Measurements from ENCODE around the gene SYNE2.
"Not testable (repeated sequence)": the region's sequence is repeated elsewhere in the genome, so short reads cannot be mapped to it uniquely, and the experiment has no call there.

SYNE2 gene

DNA sequence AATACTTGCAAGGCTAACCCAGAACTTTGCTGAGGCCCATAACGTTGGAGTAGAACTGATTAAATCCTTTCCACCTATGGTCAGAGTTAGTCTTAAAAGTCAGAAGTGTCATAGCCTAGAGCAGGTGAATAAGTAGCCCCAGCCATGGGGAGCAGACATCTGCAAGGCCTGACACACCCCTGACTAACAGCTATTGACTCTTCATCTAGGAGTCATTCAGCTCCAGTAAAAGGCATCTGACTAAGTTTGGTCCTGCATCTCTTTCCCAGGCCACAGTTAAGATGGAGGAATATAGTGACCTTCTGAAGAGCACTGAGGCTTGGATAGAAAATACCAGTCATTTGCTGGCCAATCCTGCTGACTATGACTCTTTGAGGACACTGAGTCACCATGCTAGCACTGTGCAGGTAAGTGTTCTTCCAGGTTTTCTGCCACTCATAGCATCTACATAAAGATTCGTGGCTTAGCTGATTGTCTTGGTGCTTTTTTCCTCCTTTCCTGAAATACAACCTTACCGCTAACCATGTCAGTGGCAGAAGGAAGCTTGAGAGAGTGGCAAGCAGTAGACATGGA lies 228.5 kb downstream of the SYNE2 start:
- DNase-seq: no peak

DNA sequence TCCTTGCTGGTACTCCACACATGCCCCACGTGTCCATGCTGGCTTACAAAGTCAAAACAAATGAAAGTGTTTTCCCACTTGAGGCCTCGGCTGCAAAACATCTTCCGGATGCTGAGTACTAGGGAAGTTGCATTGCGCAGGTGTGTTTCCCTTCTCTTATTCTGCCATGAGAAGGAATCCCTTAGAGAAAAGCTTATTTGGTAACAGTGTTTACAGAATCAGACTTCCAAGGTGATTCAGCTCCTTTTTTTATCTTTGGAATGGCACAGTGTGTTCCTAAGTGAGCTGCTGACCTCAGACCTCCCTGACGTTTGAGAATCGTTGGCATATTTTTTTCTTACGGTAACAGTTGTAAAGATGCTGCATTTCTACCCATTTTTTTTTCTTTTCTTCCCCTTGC lies 230.0 kb downstream of the SYNE2 start:
- DNase-seq: no peak

DNA sequence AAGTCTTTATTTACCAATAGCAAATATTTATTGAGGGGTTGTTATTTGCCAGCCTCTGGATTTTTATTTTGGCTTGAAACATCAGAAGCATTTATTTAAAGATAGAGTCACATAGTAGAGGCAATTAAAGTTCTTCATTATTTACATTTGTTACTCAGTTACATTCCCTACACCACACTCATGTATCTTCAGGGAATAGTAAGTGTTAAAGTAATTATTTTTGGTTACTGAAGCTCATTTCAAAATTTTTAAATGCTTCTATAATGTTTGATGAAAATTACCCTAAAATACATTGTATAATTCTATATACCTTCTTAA lies 235.8 kb downstream of the SYNE2 start:
- DNase-seq: no peak

DNA sequence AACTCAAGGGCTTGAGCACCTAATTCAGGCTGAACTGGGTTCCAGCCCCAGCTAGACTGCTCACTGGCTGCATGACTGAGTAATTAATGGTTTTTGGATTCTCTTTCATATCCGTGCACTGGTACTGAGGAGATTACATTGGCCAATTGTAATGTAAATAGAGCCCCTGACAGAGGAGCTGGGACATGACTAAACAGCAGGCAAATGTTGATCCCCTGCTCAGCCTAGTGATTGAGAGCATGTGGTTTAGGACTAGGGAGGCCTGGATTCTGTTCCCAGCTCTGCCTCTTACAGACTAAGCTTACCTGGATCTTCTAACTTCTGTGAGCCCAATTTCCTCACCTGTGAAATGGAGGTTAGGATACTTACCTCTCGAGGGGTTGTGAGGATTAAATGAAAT lies 237.1 kb downstream of the SYNE2 start:
- DNase-seq: no peak

DNA sequence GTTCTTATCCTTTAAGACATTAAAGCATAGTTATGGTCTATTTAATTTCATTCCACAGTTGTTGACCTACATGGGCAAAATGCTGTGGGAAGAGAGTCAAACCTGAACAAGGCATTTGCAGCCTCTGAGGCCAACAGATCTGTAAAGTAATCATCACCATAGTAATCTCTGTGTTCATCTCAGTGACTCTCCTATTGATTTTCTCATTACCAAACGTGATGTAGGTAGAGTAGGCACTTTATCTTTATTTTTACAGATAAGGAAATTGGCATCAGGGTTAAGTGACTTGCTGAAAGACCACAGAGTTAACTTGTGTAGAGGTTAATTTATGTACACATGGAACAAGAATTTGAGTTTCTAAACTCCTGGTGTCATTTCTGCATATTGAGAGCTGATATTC lies 238.4 kb downstream of the SYNE2 start:
- no peak for DNase-seq

DNA sequence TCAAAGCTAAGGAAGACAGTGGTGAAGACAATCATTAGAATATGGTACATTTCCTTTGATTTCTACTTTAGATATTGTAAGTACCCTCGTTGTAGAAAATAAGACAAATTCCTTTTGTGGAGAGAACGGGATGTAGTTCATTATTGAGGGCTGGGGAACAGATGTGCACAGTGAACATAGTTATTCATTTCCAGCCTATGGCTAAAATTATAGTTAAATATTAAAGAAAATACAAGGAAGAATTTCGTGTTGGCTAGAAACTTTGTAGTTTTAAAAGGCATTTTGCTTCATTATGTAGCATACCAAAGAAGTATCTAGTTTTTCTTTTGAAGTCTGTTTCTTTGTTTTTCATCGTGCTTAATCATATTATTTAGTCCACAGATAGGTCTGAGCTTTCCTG lies 239.5 kb downstream of the SYNE2 start:
- DNase-seq: no peak

DNA sequence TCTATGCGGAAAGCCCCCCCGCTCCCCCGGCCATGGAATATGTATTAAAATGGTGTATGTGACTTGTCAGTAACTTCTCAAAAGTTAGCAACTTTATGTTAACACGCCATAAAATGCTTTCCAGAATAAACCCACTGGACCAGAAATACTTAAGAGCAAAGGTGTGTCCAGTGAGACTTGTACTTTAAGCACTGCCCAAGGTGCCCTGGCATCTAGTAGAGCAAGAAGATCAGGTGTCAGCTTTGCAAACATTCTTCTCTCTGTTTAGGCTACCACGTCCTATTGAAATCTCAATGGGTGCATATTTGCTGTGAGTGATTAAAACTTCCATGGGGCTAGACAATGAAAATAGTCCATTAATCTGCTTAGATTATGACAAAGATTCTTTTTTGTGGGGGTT lies 240.1 kb downstream of the SYNE2 start:
- DNase-seq: no peak

DNA sequence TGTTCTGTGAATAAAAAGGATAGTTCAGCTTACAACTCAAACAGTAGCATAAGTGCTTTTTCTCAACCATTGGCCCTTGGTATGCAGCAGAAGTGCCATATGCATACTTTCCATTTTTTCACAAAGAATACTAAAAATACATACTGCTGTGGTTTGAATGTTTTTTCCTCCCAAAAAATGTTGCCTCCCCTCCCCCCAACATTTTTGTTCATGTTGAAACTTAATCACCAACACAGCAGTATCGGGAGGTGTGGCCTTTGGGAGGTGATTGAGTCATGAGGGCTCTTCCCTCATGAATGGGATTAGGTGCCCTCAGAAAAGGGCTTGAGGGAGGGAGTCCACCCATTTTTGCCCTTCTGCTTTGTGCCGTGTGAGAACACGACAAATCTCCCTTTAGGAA lies 242.8 kb downstream of the SYNE2 start:
- DNase-seq: peak; percentile 37

DNA sequence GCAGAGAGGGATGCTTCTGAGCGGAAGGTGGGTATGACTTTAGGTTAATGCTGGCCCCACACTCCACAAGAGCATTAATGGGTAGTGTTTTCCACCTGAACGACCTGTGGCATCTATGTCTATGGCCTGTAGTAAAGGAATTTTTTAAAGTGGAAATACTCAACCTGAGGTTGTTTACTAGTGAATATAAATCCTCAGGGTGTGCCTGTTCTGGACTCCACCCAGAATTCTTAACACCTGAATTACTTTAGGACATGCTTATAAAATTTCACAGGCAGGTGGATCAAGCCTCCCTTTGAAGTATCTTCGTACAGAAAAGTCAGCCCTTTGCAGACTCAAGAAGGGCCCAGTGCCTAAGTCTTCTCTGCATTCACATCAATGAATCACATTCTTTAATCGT lies 245.3 kb downstream of the SYNE2 start:
- DNase-seq: no peak

DNA sequence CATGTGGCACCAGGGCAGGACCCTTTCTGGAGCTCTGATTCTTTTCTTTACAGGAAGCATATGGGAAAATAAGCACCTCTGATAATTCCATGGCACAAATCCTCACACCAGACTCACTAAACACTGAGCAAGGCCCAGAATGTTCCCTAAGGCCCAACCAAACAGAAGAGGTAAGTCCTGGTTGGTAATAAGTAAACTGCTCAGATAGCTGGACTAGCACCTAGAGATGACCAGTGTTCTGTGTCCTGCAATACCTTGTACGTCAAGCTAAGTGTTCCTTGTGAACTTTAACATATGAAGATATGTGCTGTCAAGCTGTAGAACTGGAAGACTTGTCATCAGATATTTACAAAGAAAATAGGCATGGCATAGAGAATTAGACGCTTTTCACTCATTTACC lies 254.6 kb downstream of the SYNE2 start:
- no peak for DNase-seq

DNA sequence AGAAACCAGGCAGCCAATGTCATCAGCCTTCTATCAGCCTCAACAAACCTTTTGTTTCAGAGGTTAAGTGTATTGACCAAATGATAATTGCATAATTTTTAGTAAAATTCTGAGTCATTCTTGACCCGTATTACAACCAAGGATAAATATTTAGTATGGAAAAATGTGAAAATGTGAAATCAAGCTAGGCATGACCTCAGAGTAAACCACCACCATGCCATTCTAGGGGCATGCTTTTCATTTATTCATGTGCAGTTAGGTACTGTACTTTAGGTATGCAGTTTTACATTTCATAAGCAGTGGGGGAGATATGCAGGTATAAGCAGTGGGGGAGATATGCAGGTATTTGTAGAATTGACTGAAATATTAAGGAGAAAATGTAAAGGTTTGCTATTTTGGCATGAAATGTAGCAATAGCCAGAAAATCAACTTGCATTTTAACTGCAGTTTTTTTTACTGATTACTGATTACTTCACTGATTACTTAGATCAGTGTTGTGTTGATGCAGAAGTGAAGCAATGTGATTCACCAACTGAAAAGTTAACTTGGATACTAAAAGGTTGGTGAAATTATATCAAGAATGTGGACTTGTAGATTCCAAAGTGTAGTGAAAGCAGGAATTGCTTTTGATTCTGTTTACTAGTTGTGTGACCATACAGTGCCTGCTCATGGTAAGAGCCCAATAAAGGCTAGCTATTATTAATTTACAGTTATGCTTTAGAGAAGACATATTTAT lies 257.2 kb downstream of the SYNE2 start:
- no peak for DNase-seq

DNA sequence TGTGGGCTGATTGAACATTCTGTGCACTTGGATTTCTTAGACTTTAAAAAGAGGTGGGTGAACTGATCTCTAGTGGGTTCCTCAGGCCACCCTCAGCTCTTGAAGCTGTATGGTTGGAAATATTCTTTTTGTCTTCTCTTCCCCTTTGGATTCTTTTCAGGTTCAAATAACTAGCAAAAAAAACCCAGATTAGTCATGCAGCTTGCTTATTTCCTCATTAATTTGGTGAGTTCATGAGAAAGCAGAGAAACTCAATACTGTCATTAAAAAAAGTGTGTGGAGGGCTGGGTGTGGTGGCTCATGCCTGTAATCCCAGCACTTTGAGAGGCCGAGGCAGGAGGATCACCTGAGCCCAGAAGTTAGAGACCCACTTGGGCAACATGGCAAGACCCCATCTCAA lies 258.0 kb downstream of the SYNE2 start:
- no peak for DNase-seq

DNA sequence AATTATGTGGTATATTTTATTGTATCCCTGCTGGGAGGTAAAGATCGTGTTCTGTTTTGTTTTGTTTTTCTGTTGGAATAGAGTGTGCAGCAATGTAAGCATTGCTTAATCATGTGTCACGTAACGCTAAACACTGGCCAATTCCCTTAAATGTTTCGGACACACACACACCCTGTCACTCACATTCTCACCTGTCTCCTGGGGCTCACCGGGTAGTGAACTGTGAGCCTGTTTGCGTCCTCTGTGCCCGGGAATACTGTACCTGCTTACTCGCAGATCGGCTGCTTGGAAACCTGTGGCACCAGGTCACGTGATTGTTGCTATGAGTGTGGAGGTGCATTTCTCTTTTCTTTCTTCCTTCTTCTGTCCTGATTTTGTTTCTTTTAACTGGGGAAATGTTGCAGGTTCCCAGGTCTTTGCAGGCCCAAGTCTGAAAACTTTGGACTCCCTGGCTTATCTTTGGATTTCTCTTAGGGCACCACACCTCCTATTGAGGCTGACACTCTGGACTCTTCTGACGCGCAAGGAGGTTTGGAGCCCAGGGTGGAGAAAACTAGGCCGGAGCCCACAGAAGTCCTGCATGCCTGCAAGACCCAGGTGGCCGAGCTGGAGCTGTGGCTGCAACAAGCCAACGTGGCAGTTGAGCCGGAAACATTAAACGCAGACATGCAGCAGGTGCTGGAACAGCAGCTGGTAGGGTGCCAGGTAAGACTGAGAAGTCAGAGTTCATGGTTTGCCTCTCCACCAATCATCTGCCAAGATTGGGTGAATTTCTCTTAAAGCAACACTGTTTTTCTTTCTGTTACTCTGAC lies 260.3 kb downstream of the SYNE2 start:
- no peak for DNase-seq

DNA sequence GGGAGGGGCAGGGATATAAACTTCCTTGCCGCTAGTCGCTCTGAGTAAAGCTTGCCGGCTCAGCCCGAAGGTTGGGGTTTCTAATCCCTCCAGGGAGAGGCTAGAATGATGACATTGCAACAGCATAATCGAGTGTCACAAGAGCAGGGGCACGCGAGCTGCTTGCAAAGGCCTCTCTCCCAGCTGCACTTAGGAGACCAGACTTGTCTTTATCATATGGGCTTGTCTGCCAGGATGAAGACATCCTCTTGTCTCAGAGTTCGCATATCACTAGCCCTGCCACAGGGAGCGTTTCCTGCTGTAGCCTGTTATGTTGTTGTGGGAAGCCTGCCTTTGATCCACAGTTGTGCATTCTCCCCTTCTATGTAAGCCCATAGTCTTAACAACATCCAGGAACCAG lies 261.4 kb downstream of the SYNE2 start:
- DNase-seq: no peak

DNA sequence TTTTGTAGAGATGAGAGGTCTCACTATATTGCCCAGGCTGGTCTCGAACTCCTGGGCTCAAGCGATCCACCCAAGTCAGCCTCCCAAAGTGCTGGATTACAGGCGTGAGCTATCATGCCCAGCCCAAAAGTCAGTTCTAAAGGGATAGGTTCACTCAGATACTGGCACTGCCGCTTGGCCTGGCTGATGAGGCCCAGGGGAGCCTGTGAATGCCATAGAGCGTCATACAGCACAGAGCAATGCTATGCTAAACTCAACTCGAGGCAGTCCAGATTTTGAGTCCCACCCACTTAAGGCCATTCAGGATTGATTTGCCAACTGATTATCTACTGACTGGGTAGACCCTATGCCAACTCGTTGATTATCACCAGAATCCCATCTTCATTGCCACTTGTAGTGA lies 262.0 kb downstream of the SYNE2 start:
- DNase-seq: no peak

DNA sequence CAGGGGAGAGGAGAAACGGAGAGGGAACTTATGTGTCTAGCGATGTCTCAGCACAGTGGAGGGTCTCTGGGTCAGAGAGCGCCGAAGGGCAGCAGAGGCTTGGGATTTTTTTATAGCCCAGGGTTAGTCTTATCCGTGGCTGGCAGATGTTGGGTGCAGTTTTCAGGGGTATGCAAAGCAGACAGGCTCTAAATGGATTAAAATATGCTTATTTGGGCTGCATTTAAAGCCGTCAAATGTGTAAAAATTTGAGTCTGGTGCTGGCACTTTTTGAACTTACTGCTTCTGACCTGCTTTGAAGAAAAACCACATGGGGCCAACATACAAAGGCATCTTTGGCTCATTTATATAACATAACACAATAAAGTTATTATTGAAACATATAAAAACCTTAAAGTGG lies 262.6 kb downstream of the SYNE2 start:
- DNase-seq: no peak

DNA sequence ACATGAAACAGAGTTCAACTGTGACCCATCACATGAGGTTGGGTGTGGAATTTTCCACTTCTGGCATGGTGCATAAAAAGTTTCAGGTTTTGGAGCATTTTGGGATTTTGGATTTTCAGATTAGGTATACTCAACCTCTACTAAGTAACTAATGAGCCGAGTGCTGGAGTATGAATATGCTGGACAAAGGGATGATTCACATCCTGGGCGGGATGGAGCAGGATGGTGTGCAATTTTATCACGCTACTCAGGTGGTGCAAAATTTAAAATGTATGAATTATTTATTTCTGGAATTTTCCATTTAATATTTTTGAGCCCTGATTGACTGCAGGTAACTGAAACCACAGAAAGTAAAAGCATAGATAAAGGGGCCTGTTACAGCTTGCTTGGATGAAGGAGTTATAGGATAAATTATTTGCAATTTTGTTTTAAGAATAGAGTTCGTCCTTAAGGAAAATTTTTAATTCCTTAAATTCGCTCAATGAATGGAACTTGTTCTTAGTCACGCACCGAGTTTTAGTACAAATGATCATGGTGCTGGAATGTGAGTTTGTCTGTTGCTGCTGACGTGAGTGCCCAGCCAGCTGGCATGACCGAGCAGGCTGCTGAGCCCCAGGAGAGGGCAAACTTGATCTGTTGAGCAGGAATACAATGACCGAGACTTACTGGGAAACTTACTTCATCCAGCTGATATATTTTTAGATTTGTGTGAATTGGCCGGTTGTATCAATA lies 265.0 kb downstream of the SYNE2 start:
- no peak for DNase-seq

DNA sequence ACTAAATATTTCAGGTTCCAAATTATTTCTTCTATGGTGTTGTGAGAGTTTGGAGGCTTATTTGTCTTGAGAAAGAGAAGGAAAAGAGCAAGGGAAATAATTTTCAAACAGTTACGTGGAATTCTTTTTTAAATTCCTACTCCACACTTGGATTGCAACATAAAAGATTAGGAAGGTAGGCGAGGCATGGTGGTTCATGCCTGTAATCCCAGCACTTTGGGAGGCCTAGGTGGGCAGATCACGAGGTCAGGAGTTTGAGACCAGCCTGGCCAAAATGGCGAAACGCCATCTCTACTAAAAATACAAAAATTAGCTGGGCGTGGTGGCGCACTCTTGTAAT lies 265.6 kb downstream of the SYNE2 start:
- not testable (repeated sequence) for DNase-seq

DNA sequence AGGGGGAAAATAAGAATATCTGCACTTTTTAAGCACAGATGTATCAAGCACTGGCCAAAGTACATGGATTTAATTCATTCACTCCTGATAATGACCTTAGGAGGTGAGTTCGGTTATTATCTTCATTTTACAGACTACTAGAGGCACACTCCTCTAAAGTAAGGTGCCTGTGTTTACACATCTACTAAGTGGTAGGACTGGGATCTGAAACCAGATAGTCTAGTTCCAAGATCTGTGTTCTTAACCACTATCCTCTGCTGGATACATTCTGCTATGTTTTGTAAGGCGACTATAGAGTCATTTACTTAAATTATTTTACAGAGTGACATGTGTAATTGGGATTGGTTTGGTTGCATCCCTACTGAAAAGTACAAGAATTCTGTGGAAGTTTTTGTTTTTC lies 266.1 kb downstream of the SYNE2 start:
- DNase-seq: no peak

DNA sequence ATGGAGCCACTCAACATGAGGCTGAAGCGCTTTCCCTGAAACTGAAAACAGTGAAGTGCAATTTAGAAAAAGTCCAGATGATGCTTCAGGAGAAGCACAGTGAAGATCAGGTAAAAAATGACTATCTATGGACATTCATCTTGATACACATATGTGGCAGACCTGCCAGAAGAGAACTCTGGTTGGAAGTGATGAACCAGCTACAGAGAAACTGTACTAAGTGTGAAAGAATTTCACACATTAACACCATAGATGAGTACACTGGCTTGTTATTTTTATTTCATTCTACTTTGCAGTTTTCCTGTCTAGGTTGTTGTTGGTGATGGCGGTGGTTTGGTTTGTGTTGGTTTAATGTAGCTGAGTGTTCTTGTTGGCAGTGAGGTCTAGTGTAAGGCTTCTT lies 266.7 kb downstream of the SYNE2 start:
- DNase-seq: peak; percentile 64

DNA sequence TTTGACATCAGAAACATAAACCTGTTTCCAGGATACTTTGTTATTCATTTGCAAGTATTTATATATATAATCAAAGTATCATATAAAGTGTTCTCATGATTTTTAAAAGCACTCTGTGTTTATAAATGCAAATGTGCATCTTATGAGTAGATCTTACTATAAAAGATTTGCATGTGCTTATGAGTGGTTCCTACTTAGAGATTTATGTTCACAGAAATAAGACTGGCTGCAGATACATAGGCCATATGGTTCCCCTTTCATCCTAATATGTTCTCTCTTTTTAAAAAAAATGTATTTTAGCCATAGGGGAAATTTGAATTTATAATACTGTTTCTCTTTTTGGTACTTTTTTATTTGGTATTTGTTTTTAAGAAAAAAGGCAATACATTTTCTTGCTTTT lies 267.2 kb downstream of the SYNE2 start:
- DNase-seq: no peak

DNA sequence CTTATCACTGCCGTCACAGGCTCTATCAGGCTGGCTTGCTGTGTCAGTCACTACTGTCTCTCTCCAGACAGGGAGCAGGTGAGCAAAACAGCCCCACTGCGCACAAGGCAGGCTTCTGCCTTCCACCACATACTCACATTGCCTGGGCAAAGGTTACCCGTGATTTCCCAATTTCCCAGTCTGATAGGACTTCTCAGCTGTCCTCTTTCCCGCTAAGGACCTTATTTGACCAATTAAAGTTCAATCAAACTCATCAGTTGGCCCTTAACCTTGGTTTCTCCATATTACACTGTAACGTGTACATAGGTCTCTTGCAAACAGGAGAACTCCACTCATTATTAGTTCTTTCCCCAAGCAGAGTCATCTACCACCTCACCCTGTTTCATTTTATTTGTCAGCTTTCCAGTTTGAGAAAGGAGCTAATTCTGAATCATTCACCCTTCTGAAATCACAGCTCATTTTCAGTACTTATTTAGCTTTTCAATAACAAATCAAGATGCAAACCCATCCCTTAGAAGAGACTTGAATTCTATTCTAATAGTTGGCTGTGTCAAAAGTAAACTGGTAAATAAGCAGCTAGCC lies 270.5 kb downstream of the SYNE2 start:
- DNase-seq: peak; percentile 65

DNA sequence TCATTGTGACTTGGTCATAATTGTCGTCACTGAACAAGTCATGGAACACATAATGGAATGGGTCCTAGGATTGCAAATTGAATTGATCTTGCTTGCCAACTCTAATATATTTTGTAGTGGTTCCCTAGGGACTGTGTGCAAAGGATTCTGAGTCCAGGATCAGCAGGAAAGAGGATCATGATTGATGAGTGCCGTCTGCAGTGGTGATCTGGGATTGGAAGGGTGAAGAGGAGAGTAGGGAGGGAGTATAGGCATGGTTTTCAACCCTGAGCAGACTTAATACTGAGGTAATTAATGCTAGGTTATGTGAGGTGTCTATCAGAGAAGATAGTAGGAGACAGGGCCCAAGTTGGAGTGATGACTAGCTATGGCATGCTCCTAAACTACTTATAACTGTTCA lies 272.5 kb downstream of the SYNE2 start:
- DNase-seq: no peak

DNA sequence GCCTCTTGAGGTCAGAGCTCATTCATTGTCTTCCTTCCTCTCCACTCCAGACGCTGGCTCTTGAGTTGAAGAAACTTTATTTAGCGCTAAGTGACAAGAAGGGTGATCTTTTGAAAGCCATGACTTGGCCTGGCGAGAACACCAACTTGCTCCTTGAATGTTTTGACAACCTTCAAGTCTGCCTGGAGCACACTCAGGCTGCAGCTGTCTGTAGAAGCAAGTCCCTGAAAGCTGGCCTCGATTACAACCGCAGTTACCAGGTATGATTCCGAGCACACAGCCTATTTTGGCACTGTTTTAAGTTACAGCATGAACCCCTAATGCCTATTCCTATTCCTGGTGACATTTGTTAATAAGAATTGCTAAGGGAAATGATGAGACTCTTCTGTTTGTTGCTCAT lies 273.7 kb downstream of the SYNE2 start:
- no peak for DNase-seq

All from activated CD4-positive, alpha-beta T cell treated with anti-CD3 and anti-CD28 coated beads, Interleukin-2, Interleukin-6, amounts not matched to agents 100 ng/mL and 50 ng/mL, durations not matched to agents 16 hours and 8 hours (primary cell).